ENCODE results near the gene INSYN2A.

INSYN2A gene, protein sequence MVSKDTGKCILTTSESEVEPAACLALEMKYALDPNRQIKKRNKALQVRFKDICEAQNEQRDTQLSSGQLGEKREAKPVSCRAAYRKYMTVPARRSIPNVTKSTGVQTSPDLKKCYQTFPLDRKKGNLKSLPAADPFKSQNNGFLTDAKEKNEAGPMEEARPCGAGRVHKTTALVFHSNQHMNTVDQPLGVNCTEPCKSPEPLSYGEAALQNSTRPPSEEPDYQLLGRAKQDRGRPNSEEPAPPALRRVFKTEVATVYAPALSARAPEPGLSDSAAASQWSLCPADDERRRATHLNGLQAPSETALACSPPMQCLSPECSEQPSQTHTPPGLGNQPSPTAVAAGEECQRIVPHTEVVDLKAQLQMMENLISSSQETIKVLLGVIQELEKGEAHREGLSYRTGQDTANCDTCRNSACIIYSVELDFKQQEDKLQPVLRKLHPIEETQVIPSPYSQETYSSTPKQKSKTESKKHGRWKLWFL
- total RNA-seq: 0 to 0.43 (median 0.12) reads per million in 18 experiments

DNA sequence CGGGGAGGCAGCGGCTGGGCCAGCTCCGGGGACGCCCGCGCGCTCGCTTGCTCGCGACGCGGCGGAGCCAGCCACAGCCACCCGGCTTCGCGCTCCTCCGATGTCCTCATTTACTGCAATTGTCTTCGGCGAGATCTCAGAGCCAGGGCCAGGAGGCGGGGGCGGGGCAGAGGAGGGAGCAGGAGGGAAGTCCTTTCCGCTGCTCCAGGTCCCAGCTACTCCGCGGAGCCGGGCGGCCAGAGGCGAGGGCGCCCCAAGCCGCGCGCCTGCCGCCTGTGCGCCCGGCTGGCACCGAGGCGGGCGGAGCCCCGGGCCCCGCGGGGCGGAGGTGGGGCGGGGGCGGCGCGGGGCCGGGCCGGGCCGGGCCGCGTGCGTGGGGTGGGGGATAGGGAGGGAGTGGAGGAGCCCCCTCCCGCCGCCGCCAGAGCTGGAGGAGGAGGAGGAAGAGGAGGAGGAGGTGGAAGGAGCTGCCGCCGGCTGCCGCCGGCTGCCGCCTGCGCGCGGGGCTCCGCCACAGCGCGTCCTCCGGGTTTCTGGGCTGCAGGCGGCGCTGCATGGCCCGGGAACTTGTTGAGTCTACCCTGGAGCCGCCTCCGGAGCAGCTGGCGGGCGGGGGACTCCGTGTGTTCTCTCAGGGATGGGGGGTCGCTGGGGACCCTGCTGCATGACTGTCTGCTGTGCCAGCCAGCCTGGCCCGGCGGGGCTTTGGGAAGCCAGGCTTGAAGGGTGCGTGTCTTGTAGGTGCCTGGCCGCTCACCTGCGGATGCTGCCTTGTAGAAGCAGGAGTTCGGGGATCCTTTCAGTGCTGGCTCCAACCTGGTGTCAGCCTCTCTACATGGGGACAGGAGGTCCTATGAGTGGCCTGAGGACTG lies at the start of gene INSYN2A:
Gene INSYN2A, minus strand, starts transcription at position 310 of the 872 bp plus-strand sequence. CDS start 20,196 bp downstream, outside the sequence.
- DNase-seq: peak in 1 of 2 donors; percentile 46

DNA sequence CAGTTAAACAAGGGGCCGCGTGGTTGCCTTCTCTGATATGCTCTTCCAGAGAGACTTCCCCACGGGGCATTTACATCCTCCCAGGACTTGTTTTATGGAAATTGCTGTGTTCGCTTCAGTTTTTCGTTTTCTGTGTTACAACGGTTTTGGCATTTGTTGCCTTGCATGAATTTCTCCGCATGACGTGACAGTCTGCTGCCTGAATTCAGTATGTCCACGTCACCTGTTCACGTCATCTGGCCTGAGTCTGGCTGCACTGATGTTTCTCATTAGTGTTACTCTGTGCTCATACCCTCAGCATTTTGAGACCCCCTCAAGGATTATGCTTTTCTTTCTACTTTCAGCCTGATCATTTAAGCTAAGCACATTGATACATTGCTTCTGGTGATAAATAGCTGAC lies 49.1 kb upstream of the INSYN2A start:
- DNase-seq: no peak

DNA sequence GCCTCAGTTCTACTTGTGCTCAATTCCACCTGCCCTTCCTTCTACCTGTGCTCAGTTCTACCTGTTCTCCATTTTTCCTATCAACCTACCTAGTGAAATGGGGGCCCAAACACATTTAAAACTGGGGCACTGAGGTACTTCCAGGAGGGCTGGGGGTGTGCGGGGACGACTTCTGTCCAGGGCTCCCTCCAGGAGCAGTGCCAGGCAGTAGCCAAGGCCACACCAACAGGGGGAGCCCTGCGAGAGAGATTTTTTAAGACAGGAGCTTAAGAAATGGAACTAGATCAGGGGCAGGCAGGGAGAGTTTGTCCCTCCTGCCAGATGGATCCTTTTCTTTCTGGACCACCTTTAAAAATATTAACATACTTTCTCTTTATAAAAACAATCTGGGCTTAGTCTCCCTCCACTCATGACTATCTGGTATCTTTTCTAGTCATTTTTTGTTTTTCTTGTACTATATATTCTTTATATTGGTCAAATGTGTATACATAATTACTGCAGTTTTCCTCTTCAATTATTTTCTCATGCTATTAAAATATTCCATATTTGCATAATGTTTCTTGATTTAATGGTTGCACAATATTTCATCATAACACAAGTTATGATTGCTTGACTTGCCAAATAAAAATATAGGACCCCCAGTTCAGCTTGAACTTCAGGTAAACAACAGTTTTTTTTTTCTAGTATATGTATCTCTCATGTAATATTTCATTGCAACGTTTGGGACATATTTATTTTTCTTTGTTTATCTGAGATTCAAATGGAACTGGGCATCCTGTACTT lies 47.3 kb upstream of the INSYN2A start:
- DNase-seq: peak; percentile 34 to 35

DNA sequence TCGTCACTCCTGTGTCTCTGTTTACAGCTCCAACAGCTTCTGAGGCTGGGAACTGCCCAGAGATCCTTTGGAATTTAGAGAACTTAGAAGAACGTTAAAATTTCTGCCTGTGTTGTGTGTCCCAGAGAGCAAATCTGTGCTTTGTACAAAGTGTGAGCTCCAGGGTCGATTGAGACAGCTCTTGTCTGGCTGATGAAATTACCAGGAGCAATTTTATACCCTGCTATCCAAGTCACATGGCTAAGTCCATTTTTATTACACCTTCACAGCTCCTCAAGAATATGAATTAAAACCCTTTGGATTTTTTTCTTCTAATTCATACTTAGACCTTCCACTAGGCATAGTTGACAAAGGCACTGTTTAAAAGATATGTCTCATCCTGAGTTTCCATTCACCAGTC lies 46.5 kb upstream of the INSYN2A start:
- DNase-seq: no peak

DNA sequence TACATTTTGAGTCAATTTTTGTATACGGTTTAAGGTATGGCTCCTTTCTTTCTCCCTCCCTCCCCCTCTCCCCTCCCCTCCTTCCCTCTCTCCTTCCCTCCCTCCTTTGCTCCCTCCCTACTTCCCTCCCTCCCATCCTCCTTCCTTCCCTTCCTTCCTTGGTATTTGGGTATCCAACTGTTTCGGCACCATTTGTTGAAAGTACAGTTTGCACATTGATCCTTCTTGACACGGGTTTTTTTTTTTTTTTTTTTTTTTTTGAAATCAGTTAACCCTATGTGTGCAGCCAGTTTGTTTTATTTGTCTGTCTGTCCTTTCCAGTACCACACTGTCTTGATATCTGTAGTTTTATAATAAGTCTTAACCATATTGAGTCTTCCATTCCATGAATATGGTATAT lies 39.9 kb upstream of the INSYN2A start:
- DNase-seq: no peak

DNA sequence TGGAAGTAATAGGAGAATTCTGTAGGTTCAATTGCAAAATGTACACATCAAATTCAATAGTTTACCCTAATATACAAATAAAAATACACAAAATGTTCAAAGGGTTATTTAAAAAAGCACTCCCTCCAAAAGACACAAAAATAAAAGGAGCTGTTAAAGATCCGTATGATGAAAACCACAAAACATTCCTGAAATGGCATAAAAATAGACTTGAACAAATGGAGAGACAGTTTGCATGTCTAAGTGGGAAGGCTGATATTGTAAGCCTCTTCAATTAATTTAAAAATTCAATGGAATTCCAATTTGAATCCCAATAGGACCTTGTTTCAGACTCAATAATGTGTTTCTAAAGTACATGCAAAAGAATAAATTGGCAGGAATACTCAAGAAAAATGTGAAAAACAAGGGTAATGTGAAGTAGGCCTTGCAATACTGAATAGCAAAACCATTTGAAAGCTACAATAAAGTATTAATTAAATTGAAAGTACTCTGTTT lies 38.0 kb upstream of the INSYN2A start:
- no peak for DNase-seq

DNA sequence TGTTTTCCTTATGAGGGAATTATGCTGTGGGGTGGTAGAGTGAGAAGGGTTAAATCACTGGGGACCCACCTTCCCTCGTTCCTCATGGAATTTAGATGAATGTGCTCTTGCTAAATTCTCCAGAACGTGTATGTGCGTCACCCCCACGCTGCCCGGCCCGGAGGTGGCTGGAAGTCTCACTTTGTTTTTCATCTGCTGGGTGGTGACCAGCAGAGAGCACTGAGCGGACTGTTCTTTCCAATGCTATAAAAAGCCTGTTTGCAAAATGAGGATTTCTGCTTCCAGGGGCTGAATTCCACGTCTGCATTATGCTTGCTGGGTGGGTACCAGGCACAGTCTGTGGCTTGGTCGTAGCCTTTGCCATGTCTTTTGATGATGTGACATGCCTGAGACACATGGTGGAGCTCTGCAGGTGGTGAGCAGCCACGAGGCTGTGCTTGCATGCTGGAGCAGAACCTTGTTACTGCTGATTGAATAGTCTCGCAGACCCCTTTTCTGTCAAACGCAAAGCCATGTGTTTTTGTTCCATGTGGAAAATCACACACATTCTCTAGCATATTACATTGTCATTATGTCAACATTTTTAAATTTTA lies 31.9 kb upstream of the INSYN2A start:
- DNase-seq: no peak

DNA sequence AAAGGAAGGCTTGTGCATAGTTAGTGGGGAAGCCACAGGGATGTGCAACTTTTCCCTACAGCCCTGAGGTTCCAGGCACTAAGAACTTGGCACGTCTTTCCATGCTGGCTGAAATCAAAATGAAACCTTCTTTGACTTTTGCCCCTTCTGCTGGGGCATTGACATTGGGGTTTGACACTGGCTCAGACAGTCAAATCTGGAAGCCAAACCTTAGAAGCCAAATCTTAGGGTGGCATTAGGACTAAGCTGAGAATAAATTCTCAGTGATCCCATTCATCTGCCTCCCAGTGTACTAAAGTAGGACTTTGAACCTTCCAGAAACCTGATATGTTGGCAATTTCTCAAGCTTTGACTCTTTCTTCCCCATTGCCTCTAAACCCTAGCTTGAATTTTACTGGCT lies 31.3 kb upstream of the INSYN2A start:
- no peak for DNase-seq

DNA sequence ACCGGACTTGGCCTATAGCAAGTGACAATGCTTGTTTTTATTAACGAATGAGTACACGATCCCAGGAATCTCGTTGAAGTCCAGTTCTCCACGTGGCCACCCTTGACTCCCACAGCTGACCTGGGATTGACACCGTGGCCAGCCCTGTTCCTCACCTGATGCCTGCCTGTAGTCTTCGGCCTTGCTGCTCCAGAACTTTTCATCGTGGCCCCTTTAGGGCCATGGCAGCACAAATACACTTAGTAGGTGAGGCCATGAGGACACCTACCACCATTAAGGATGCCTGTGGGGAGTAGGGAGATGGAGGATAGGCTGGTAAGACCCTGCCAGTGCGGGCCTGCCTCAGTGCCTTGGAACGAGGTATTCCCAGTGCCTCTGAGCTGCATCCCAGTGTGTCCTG lies 30.6 kb upstream of the INSYN2A start:
- DNase-seq: no peak

DNA sequence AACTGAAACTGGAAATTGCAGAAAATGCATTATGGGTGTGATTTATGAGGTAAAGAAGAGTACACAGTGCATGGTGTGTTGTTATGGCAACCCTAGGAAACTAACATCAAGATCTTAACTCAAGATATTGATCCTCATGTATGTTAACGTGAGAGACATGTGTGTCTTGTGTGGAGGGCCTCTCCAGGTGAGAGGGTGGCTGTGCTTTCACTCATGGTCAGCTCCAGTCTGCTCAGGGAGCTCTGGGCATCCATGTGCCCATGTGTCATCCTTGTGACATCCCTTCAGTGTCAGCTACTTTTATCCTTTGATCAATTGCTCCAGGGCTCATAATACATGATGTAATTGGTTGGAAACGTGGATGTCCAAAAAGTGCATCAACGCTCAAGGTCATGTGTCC lies 24.9 kb upstream of the INSYN2A start:
- no peak for DNase-seq

DNA sequence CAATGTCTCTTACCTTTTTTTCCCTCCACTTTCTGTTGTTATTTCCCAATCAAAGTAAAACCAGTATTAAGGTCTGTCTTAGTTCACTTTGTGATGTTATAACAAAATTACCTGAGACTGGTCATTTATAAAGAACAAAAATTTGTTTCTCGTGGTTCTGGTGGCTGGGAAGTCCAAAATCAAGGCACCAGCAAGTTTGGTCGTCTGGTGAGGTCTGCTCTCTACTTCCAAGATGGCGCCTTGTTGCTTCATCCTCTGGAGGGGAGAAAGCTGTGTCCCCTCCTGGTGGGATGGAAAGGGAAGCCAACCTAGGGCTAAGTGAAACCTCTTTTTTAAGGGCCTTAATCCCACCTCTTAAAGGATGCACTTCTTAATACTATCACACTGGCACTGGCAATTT lies 22.3 kb upstream of the INSYN2A start:
- no peak for DNase-seq

DNA sequence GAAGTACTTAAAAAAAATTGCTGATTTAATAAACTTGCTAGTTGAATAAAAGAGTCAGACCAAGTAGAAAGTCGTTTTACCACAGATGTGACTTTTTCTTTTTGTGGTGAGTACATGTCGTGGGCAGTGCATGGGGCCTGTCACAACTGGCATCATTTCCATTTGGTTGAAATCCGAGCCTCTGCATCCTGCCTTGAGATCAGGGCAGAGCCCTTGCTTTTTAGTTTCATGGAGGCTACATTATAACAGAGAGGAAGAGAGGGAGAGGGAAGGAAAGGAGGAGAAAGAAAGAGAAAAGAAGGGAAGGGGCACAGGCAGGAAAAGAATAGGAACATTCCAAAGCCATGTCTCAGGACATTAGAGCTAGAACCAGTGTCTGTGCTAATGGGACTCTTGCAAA lies 20.4 kb upstream of the INSYN2A start:
- no peak for DNase-seq

DNA sequence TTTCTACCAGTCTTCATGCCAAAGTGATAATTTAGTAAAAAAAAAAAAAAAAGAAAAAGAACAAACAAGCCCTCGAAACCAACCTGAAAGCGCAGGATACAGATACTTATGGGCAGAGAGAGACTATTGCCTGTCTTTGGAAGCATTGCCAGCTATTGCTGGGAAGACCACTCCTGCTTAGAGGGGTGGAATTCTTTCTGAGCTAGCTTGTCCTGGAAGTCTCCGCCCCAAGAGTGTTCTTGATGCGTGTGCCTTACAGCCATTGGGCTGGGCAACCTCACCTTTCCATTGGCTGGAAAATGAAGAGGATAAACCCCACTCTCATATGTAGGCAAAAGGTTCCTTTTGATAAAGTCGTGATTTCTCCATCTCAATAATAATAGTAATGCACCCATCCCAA lies 19.9 kb upstream of the INSYN2A start:
- no peak for DNase-seq

DNA sequence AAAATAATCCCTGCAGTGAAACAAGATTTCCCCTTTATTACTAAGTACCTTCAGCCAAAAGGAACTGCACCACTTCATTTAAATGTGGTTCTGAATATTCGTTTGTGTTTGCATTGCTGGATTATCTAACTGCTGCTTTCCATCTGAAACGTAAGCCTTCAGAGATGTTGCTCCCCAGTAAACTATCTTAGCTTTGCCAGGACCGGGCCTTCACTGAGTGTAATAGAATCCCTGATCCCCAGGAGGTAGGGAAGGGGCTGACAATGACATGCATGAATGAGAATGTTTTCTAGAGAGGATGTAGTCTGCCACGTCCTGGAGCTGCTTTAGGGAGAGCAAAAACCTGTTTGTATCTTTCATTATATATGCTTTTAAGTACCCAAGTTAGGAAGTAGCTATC lies 19.5 kb upstream of the INSYN2A start:
- no peak for DNase-seq

DNA sequence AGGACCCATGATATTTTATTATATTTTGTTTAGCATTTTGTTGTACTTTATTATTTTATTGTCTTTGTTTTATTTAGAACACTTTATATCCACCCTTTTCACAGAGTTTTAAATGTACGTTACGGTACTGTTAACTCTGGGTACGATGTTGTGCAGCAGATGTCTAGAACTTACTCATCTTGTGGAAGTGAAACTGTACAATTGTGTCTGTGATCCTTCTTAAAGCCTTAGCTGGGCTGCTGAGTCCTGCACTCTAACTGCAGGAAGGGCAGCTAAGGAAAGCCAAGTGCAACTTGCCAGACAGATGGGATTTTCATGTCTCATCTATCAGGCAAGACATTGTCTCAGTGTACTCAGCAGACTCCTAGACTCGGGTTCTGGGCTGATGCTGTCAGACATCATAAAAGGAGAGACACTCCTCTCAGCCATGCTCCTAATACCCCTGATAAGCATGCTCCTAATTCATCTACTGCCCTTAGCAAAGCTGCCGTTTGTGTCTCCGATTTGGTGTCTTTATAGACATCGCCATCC lies 14.6 kb upstream of the INSYN2A start:
- DNase-seq: no peak

DNA sequence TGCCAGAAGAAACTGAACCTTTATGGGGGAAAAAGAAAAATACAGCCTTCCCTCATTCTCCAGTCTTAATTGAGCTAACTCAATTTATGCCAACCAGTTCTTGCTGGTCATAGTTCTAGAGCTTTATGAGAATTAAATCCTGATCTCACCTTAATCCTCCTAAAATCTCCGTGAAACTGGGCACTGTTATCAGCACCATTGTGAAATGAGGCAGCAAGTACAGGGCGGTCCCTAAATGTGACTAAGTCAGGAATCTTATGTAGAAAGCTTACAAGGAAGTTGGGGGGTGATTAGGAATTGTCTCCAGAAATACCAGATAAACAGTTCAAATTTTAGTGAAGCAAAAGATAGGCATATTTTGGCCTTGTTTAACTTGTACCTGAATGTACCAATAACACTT lies 10.7 kb upstream of the INSYN2A start:
- DNase-seq: no peak

DNA sequence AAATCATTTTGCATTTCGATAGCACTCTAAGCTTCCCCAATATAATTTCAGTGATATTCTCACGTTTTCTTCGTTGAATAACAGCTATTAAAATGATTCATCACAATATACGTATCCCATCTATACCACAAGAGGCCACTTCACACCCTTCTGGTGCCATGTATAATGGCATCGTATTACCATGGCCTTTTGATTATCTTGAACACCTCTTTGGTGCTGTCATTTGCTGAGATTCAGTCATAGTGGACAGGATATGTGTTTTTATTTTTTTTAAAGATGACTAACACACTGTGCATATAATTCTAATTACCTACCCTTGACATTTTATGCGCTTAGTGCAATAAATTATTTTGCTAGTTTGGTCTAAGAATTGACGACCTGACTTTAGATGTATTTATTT lies 6.7 kb upstream of the INSYN2A start:
- DNase-seq: no peak

DNA sequence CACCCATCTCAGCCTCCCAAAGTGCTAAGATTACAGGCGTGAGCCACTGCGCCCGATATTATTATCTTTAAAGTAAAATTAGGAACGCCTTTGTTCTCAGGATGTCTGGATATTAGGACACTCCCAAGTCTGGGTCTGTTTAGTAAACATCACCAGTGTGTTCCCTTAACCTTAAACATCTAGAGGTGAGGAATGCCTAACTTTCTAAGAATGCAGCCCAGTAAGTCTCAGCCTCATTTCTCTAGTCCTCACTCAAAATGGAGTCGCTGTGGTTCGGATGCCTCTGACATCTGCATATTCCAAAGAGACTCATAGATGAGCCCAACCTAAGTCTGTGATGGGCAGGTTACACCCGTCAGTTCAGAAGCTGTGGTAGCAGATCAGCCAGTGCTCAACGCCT lies 4.3 kb upstream of the INSYN2A start:
- no peak for DNase-seq

DNA sequence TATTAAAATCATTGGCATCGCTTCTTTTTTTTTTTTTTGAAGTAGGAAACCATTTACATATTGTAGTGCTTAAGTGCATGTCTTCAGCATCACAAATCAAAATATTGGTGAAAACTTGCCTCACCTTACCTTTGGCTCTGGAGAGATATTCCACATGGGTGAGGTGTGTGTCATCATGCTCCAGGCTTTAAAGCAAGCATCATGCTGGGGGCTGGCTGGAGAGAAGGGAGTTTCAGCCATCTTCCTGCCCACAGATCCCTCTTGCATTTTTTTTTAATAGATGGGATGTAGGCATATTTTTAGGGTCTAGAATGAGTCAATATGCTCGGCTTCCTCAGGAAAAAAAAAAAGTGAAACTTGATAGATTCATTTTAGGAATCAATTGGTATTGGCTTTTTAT lies 2.3 kb upstream of the INSYN2A start:
- no peak for DNase-seq

DNA sequence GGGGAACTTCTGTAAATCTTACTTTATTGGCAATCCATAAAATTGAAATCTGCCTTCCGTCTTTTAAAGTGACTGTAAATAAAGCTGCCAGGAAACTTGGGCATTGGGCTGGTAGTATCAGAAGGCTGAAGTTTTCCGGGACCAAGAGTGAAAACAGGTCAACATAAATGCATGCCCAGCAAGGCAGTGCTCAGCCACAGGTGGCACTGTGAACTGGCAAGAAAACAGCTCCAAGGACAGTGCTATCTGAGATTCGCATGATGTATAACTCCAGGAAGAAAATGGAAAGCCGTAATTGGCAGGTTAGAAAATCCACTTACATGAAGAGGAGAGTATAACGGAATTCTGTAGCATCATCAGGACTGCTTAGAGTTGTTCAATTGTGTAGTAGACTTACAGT lies 1.9 kb upstream of the INSYN2A start:
- DNase-seq: no peak

DNA sequence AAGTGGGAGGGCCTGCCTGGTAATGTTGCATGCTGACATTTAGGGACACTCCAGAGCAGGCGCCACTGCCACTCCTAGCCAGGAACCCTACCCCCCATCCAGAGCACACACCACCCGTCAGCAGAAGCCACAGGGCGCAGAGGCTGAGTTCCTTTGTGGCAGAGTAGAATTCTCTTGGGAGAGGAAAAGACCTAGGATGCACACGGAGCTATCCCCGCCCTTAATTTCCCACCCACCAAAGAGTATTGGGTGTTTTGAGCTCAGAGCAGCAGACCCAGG lies 702 bp upstream of the INSYN2A start:
- no peak for DNase-seq

DNA sequence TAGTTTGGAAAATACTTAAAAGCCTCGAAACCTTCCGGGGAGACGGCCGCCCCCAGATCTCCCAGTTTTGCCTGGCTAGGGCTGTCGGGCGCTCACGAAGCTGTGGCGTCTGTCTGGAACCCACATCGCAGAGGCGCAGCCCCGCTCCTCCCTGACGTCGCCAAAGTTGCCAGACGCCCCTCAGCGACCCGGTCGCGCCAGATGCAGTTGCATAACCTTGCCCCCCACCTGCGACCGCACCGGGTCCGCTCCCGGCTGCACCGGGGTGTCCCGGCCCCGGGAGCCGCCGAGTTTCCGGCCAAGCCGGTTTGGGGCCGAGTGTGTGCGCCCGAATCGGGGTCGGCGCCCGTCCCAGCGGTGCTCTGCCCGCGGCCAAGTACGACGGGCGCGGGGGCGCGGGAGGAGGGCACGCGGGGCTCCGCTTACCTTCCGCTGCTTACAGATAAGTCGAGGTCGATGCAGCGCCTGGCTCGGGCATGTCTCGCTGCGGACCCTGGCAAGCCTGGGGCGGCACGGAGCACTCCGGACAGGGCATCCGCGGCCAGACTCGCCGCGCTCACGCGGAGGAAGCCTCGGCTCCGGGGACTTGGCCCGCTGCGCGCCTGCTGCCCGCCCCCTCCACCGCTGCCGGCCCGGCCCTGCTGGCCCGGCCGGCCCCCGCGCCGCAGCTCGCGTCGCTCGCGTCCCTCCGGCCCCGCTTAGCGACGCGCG lies 665 bp downstream of the INSYN2A start:
- DNase-seq: no peak

Measured in inflammatory macrophage (primary cell).